ENCODE results near the gene TRA2A.
"Not testable (repeated sequence)": the region's sequence is repeated elsewhere in the genome, so short reads cannot be mapped to it uniquely, and the experiment has no call there.

Gene TRA2A

GRCh38 chr7:23531794-23532489 is at the start of gene TRA2A:
TSS of gene TRA2A (minus strand) at chr7:23531981. CDS start at chr7:23531824, 157 bp downstream.
- DNase-seq, result peak; percentile 61 to 94 (median 92)

GRCh38 chr7:23570592-23571200 is 38.9 kb upstream of the TRA2A start:
- DNase-seq, result peak in 11 of 14 donors; percentile 10 to 65 (median 49)

- no peak for DNase-seq
These were observed 26.5 kb upstream of the TRA2A start for GRCh38 chr7:23558303-23558702.

GRCh38 chr7:23547662-23548061 is 15.9 kb upstream of the TRA2A start:
- no peak for DNase-seq

- peak in 12 of 14 donors; percentile 7 to 67 (median 42) for DNase-seq
These were observed 15.3 kb upstream of the TRA2A start for GRCh38 chr7:23546897-23547572.

GRCh38 chr7:23545493-23545892 is 13.7 kb upstream of the TRA2A start:
- no peak for DNase-seq

GRCh38 chr7:23544913-23545354 is 13.2 kb upstream of the TRA2A start:
- DNase-seq, result no peak

GRCh38 chr7:23542752-23543151 is 11.0 kb upstream of the TRA2A start:
- no peak for DNase-seq

GRCh38 chr7:23539494-23539907 is 7.7 kb upstream of the TRA2A start:
- no peak for DNase-seq

GRCh38 chr7:23538301-23538700 is 6.5 kb upstream of the TRA2A start:
- no peak for DNase-seq

GRCh38 chr7:23533238-23533604 is 1.4 kb upstream of the TRA2A start:
- no peak for DNase-seq

- peak in 2 of 14 donors; percentile 10 to 24 for DNase-seq
These were observed 883 bp upstream of the TRA2A start for GRCh38 chr7:23532490-23533237.

GRCh38 chr7:23531050-23531793 is 559 bp downstream of the TRA2A start:
- DNase-seq, result peak in 11 of 14 donors; percentile 48 to 81 (median 75)

- peak in 1 of 14 donors; percentile 4 for DNase-seq
These were observed 1.4 kb downstream of the TRA2A start for GRCh38 chr7:23530405-23530804.

- no peak for DNase-seq
These were observed 2.4 kb downstream of the TRA2A start for GRCh38 chr7:23529262-23529859.

GRCh38 chr7:23525611-23526010 is 6.2 kb downstream of the TRA2A start:
- DNase-seq, result not testable (repeated sequence)

GRCh38 chr7:23524473-23524872 is 7.3 kb downstream of the TRA2A start:
- no peak for DNase-seq

GRCh38 chr7:23523486-23524075 is 8.2 kb downstream of the TRA2A start:
- DNase-seq, result no peak

- DNase-seq, result no peak
These were observed 11.2 kb downstream of the TRA2A start for GRCh38 chr7:23520582-23520981.

GRCh38 chr7:23514755-23515154 is 17.0 kb downstream of the TRA2A start:
- DNase-seq, result no peak

- DNase-seq, result not testable (repeated sequence)
These were observed 18.0 kb downstream of the TRA2A start for GRCh38 chr7:23513746-23514145.

Data from C1 segment of cervical spinal cord (tissue), 14 donors.